Esophagus muscularis mucosa (tissue), 3 donors: Measurements from ENCODE around the gene WT1.

Experiments
- POLR2AphosphoS5 ChIP-seq, 2 donors: sonication (generic); formaldehyde crosslinking; IDR thresholded peaks; one replicate each; pipeline ENCODE4 v1.6.1; 2017; ENCODE audit warnings: antibody characterized with exemption in 2 of 2
- TF ChIP-seq, protein P1 (sequence below), 3 experiments: fragments of 200-600 bp in 2 of 3; fragments of 450-650 bp in 1 of 3; sonication (generic) in 2 of 3; IDR thresholded peaks; one replicate each; pipeline ENCODE4 v1.5.1; 2017 to 2019; ENCODE audit warnings: antibody characterized with exemption in 3 of 3, mild to moderate bottlenecking in 2 of 3, moderate library complexity in 1 of 3

DNA sequence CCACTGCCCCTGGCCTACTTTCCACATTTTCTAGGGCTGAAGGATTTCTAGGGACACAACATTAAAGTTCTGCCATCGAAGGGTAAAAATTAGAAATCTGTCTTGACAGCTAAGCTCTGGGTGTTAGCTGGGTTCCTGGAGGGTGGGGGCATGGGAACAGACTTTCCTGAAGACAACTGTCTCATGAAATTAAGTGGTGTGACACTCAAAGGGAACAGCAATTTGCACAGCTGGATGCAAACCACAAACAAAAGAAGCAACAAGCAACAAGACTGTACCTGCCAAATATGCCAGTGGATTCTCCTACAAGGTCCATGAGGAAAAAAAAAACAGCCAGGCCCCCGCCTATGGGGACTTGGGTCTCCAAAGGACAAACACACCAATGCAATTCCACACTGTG lies 32.5 kb downstream of the WT1 start:
- TF ChIP-seq POLR2AphosphoS5 (IDR thresholded peaks at IDR 0.05): no peak
- TF ChIP-seq, protein P1, sequence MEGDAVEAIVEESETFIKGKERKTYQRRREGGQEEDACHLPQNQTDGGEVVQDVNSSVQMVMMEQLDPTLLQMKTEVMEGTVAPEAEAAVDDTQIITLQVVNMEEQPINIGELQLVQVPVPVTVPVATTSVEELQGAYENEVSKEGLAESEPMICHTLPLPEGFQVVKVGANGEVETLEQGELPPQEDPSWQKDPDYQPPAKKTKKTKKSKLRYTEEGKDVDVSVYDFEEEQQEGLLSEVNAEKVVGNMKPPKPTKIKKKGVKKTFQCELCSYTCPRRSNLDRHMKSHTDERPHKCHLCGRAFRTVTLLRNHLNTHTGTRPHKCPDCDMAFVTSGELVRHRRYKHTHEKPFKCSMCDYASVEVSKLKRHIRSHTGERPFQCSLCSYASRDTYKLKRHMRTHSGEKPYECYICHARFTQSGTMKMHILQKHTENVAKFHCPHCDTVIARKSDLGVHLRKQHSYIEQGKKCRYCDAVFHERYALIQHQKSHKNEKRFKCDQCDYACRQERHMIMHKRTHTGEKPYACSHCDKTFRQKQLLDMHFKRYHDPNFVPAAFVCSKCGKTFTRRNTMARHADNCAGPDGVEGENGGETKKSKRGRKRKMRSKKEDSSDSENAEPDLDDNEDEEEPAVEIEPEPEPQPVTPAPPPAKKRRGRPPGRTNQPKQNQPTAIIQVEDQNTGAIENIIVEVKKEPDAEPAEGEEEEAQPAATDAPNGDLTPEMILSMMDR (IDR thresholded peaks at IDR 0.05): no peak
